RWPE2 (cell line): ENCODE data around the gene CCDC185.

Experiments
- ATAC-seq: fragments of 200-7000 bp; cut with Tn5 transposase; 3 replicates; pipeline ENCODE4 v1.9.1; 2021; ENCODE audit warnings: low read depth
- DNase-seq: peaks from one replicate; pipeline ENCODE4 v3.0.0-alpha.2; 2020; ENCODE audit warnings: low spot score
- H3K27ac ChIP-seq: fragments of 450-650 bp; 2 replicates; pipeline ENCODE4 v1.5.1; 2017; ENCODE audit warnings: mild to moderate bottlenecking; ENCODE audit not compliant: poor library complexity, severe bottlenecking
- H3K27me3 ChIP-seq: fragments of 250-450 bp; sonication (Bioruptor Pico); 2 replicates; pipeline ENCODE4 v1.5.1; 2021; ENCODE audit warnings: mild to moderate bottlenecking, moderate library complexity; ENCODE audit not compliant: insufficient read depth, poor library complexity, severe bottlenecking
- H3K36me3 ChIP-seq: fragments of 250-450 bp; sonication (Bioruptor Pico); 2 replicates; pipeline ENCODE4 v1.5.1; 2020; ENCODE audit warnings: low read depth, mild to moderate bottlenecking, moderate library complexity
- H3K4me1 ChIP-seq: fragments of 250-450 bp; sonication (Bioruptor Pico); 2 replicates; pipeline ENCODE4 v1.5.1; 2021; ENCODE audit warnings: mild to moderate bottlenecking, moderate library complexity; ENCODE audit not compliant: insufficient read depth, poor library complexity, severe bottlenecking
- H3K4me3 ChIP-seq: fragments of 250-450 bp; sonication (Bioruptor Pico); 2 replicates; pipeline ENCODE4 v1.5.1; 2021; ENCODE audit warnings: mild to moderate bottlenecking, moderate library complexity; ENCODE audit not compliant: severe bottlenecking
- H3K9me3 ChIP-seq: fragments of 250-450 bp; sonication (Bioruptor Pico); 2 replicates; pipeline ENCODE4 v1.5.1; 2021; ENCODE audit warnings: mild to moderate bottlenecking, moderate library complexity; ENCODE audit not compliant: severe bottlenecking
- TF ChIP-seq, protein P1 (sequence below): fragments of 450-650 bp; IDR thresholded peaks from one replicate; pipeline ENCODE4 v1.5.1; 2017; ENCODE audit warnings: mild to moderate bottlenecking, moderate library complexity; ENCODE audit not compliant: poor library complexity, severe bottlenecking

Gene CCDC185

DNA sequence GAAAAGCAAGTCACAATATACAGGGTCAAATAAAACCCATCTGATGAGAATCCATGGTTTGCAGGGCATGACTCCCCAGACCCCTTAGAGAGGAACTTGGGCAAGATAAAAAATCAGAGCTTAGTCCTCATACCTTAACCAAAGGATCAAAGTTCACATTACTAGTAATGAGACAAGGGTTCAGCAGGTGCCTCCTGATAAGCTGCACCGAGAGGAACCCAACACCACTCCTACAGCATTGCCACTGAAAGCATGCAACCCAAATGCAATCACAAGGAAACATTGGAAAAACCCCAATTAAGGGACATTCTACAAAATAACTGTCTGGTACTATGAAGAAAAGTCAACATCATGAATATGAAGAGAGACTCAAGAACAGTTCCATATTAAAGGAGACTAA lies 29.7 kb downstream of the CCDC185 start:
- Histone ChIP-seq H3K27ac (no peak overlapping the region), H3K4me1 (peaks cover 5% of the 10 kb centered on the region), H3K27me3 (no peaks in the 10 kb centered on the region), H3K9me3 (no peaks in the 10 kb centered on the region), H3K4me3 (no peak overlapping the region), H3K36me3 (no peaks in the 10 kb centered on the region)
- DNase-seq (no peak), ATAC-seq (no peak)
- TF ChIP-seq, protein P1, sequence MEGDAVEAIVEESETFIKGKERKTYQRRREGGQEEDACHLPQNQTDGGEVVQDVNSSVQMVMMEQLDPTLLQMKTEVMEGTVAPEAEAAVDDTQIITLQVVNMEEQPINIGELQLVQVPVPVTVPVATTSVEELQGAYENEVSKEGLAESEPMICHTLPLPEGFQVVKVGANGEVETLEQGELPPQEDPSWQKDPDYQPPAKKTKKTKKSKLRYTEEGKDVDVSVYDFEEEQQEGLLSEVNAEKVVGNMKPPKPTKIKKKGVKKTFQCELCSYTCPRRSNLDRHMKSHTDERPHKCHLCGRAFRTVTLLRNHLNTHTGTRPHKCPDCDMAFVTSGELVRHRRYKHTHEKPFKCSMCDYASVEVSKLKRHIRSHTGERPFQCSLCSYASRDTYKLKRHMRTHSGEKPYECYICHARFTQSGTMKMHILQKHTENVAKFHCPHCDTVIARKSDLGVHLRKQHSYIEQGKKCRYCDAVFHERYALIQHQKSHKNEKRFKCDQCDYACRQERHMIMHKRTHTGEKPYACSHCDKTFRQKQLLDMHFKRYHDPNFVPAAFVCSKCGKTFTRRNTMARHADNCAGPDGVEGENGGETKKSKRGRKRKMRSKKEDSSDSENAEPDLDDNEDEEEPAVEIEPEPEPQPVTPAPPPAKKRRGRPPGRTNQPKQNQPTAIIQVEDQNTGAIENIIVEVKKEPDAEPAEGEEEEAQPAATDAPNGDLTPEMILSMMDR, result no peak

DNA sequence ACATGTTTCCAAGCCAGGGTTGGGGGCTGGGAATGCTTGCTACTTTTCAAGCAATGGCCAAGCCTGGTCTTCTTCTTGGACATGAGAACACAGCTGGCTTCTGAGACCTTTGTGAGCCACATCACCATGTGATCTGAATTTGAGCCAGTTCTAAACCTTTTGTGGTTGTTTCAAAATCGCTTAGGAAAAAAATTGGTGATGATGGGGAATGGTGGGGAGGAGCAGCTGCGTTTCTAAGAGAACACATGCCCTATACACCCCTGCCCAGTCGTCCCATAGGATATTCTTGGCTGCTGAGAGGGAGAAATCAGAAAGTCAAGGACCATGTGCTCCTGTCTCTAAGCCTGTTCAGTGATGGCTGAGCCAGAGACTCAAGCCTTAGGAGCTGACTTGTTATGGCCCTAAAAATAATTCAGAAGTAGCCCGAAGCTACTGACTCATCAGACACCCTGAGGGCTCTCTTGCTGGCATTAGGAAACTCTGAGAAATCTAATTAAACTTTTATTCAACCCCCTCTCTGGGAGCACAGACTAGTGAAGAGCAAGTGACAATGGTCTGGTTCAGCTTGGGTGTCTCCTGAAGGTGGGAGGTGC lies 30.5 kb downstream of the CCDC185 start:
- DNase-seq (no peak), ATAC-seq (no peak)
- TF ChIP-seq, protein P1, result no peak
- Histone ChIP-seq H3K4me3 (no peak overlapping the region), H3K27me3 (no peaks in the 10 kb centered on the region), H3K27ac (no peak overlapping the region), H3K36me3 (no peaks in the 10 kb centered on the region), H3K4me1 (peaks cover 5% of the 10 kb centered on the region), H3K9me3 (no peaks in the 10 kb centered on the region)

DNA sequence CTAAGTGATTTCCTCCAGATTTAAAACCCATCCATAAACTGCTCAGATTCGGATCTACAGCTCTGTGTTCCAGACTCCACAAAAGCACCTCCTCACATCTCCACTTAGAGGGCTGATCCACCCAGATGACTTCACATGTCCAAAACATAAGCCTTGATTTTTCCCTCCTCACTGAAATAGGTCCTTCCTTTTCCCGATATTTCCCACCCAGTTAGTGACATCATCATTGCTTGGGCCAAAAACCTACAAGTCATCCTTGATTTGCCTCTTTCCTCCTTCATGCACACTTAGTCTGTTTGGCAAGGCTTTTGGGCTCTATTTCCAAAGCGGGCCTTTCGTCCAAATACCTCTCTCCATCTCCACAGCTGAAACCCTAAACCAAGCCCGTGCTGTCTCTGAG lies 32.3 kb downstream of the CCDC185 start:
- Histone ChIP-seq H3K27me3 (no peaks in the 10 kb centered on the region), H3K4me1 (peaks cover 5% of the 10 kb centered on the region), H3K9me3 (no peaks in the 10 kb centered on the region), H3K27ac (no peak overlapping the region), H3K4me3 (no peak overlapping the region), H3K36me3 (no peaks in the 10 kb centered on the region)
- ATAC-seq (no peak), DNase-seq (no peak)
- TF ChIP-seq, protein P1, result no peak

DNA sequence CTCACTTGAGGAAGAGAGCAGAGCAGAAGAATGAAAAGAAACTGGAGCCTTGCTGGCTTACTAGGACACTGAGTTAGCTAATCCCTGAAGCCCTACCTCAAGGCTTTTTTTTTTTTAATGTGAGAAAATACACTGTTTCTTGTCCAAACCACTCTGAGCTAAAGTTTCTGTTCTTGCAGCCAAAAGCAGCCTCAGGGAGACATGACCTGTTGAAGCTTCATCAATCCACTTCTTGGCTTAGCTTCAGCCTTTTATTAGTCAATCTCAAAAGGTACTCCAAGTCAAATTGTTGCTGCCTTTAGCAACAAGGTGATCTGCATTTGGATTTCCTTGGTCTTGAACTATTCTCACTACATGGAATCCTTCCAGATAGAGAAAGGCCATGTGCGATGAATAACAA lies 33.7 kb downstream of the CCDC185 start:
- peaks cover 2% of the 10 kb centered on the region for H3K4me1 ChIP-seq
- TF ChIP-seq, protein P1, result no peak
- DNase-seq, result no peak
- H3K27me3 ChIP-seq, result no peaks in the 10 kb centered on the region
- ATAC-seq, result no peak
- no peak overlapping the region for H3K27ac ChIP-seq
- no peaks in the 10 kb centered on the region for H3K36me3 ChIP-seq
- H3K9me3 ChIP-seq, result no peaks in the 10 kb centered on the region
- no peak overlapping the region for H3K4me3 ChIP-seq

DNA sequence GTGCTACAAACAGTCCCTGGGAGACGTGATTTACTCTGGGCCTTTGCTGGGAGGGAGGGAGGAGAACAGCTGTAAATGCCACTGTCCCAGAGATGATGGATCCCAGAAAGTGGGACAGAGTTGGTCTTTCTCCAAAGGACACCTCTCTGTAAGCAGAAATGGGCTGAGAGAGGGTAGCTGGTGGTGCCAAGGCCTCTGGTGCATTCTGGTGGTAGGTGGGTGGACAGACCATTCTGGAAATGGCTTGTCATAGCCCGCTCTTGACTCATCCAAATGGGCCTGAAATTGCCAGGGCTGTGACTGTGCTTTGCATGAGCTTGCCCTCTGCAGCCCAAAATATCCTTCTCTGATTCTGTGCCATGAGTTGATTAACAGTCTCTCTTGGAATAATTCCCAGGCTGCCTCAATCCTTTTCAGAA lies 36.1 kb downstream of the CCDC185 start:
- H3K36me3 ChIP-seq, result no peaks in the 10 kb centered on the region
- H3K9me3 ChIP-seq, result no peaks in the 10 kb centered on the region
- no peak overlapping the region for H3K4me3 ChIP-seq
- TF ChIP-seq, protein P1, result no peak
- ATAC-seq (peak; percentile 75), DNase-seq (no peak)
- peak overlapping the region; percentile 30 for H3K27ac ChIP-seq
- no peaks in the 10 kb centered on the region for H3K27me3 ChIP-seq
- H3K4me1 ChIP-seq, result no peaks in the 10 kb centered on the region
